Motor neuron (in vitro differentiated cells): Measurements from ENCODE around the gene COL27A1. TPM values are rescaled to one million over a fixed set of nuclear protein-coding genes. Genes with fewer than 3 reads are reported as not detected.

Experiments
- ATAC-seq, 8 experiments: fragments of 200-7000 bp; cut with Tn5 transposase; replicated peaks in 6 of 8; 2 replicates each; pipeline ENCODE4 v1.8.0; 2021; ENCODE audit warnings: mild to moderate bottlenecking in 8 of 8, moderate library complexity in 8 of 8
- H3K27ac ChIP-seq, 2 donors: fragments of 250-450 bp; sonication (Bioruptor Pico); 2 replicates each; pipeline ENCODE4 v1.9.0; 2021; ENCODE audit warnings: antibody characterized with exemption in 2 of 2, mild to moderate bottlenecking in 2 of 2, moderate library complexity in 1 of 2
- H3K4me1 ChIP-seq, 2 donors: fragments of 250-450 bp; sonication (Bioruptor Pico); replicated peaks in 1 of 2; 2 replicates each; pipeline ENCODE4 v1.6.1; 2021; ENCODE audit warnings: antibody characterized with exemption in 2 of 2, mild to moderate bottlenecking in 2 of 2, moderate library complexity in 1 of 2
- H3K4me3 ChIP-seq, 5 donors: fragments of 250-450 bp; sonication (Bioruptor Pico); 2 replicates each; pipeline ENCODE4 v1.9.0; 2021; ENCODE audit warnings: antibody characterized with exemption in 5 of 5, mild to moderate bottlenecking in 5 of 5, moderate library complexity in 4 of 5
- WGBS, 10 experiments: fragments of 450-650 bp; shearing (Covaris generic); methylation state at CpG; one replicate each; pipeline ENCODE4 v1.0.0; 2022; 5-methylcytosine and 5-hydroxymethylcytosine counted together
- in situ Hi-C, 9 experiments: fragments of 400-800 bp; cut with MboI; loops; one replicate each; pipeline ENCODE4 v1.15.0; 2021; ENCODE audit warnings: low sequenced_read_pairs in 9 of 9, low pct_unique_long_range_greater_than_20kb in 2 of 9; ENCODE audit not compliant: unreplicated experiment in 9 of 9
- total RNA-seq, 8 experiments: library from RNA; unstranded; fragments of 300-600 nt; gene quantifications; 2 replicates each; pipeline versions ENCODE4 v1.2.3 to v1.2.4, GENCODE V29; 2022

Gene COL27A1
- total RNA-seq = 10 to 100 TPM in 1 of 8 experiments, 1 to 10 TPM in 6, under 1 TPM in 1; 0.54 to 40.3 (median 4.2) TPM

DNA sequence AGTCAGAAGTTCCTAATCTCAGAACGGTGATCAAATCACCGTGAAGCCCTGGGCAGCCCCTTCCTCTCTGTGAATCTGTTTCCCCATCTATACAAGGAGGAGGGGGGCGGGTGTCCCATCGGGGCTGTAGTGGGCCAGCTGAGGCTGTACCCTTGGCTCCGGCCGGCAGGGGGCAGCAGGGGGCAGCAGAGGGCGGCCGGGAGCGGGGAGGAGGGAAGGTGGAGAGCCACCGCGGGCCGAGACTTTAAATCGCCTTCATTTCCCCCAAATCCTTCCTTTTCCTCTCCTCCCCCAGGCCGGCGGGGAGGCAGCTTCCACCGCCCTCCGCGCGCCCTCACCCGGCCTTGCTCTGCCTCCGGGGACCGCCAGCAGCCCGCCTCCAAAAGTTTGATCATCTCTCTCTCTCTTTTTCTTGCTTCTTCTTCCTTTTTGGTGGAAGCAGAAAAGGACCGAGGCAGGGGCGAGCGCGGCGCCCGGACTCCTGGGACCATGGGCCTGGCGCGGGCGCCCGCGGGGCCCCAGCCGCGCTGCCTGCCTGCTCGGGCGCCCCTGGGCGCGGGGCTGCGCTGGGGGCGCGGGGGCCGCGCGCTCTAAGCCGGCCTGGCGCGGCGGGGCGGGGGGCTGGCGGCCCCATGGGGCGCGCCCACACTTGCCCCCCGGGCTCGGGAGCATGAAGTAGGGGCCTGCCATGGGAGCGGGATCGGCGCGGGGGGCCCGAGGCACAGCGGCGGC is at the start of gene COL27A1:
Gene COL27A1 (plus strand): TSS at position 275 of the 732 bp plus-strand sequence. CDS start 414 bp downstream, at position 689.
- 0% methylated on average over 12 of the region's 63 CpGs; no CpG with 5 or more reads in 9 of the 10 experiments for WGBS, 10 experiments
- in situ Hi-C loops = no loop called here
- Histone ChIP-seq H3K4me1 (peaks cover 11 to 13% of the 10 kb centered on the region in 2 donors), H3K4me3 (peak within 1 kb of the TSS; percentile 32 to 58 (median 44)), H3K27ac (peak within 1 kb of the TSS in 1 of 2 donors; percentile 26)
- peak; percentile 60 to 86 (median 73) for ATAC-seq

DNA sequence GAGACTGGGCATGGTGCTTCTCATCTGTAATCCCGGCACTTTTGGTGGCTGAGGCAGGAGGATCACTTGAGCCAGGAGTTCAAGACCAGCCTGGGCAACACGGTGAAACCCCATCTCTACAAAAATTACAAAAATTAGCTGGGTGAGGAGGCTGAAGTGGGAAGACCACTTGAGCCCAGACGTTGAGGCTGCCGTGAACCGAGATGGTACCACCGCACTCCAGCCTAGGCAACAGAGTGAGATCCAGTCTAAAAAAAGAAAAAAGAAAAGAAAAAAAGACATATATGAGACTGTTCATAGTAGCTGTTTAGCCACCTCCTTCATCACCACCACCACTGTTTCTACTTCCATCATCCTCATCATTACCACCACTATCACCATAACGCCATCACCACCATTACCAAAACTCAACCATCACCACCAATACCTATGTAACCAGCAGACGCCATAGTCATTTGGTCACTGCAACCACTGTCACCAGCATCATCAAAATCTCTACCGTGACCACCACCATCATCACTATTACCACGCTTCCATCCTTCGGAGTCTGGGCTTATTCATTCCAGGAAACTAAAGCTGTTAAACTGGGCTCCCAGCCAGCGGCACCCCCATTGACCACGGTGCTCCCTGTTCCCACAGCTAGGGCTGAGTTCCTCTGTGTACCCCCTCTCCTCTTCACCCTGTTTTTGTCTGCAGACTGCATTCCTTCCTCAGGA is 47.9 kb upstream of the COL27A1 start:
- 38 to 100% (median 81%) methylated on average over 1 to 12 of the region's 13 CpGs; no CpG with 5 or more reads in 1 of the 10 experiments for WGBS, 10 experiments
- in situ Hi-C loops = loop anchor here in 5 of 9 experiments (10.0 to 25.0 kb wide), 2 partner anchors 177 to 180 kb away; no protein-coding TSS in a partner anchor
- Histone ChIP-seq H3K27ac (no peak overlapping the region), H3K4me1 (peaks cover 9 to 14% of the 10 kb centered on the region in 2 donors), H3K4me3 (no peak overlapping the region)
- ATAC-seq = no peak

DNA sequence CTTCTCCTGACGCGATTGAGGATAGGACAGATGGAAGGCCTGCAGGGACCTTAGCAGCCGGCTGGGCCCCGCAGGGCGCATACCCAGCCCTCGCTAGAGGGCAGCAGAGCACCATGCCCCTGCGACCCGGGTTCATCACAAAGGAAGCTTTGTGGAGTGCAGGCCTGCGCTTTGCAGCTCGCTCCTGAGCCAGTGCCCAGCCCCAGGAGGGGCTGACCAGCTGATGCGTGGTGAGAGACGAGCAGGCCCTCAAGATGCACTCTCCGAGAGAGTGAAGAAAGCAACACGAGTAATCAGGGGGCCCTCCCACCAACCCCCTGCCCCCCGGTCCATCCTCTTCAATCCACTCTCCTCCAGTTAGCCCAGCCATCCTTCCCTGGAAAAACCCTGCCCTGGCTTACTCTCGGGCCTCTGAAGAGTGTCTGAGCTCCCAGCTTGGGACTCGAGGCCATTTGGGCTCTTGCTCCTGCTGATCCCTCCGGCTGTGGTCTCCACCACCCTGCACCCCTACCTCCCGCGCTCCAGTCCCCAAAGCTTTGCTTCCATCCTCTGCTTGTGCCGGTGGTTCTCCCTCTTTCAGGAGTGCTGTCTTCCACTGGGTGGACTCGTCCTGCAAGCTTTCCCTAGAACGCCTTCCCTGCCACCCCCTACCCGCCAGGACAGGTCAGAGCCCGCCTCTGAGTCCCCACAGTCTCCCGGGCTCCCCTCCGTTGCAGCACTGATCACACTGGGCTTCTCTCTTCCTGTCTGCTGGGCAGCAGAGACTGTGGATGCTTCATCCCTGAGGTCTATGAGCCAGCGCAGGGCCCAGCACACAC is 47.1 kb upstream of the COL27A1 start:
- Histone ChIP-seq H3K4me1 (peaks cover 9 to 14% of the 10 kb centered on the region in 2 donors), H3K27ac (no peak overlapping the region), H3K4me3 (no peak overlapping the region)
- in situ Hi-C loops = loop anchor here in 5 of 9 experiments (10.0 to 25.0 kb wide), 2 partner anchors 177 to 179 kb away; no protein-coding TSS in a partner anchor
- 73 to 100% (median 89%) methylated on average over 1 to 5 of the region's 28 CpGs; no CpG with 5 or more reads in 6 of the 10 experiments for WGBS, 10 experiments
- peak; percentile 78 to 100 (median 94) for ATAC-seq

DNA sequence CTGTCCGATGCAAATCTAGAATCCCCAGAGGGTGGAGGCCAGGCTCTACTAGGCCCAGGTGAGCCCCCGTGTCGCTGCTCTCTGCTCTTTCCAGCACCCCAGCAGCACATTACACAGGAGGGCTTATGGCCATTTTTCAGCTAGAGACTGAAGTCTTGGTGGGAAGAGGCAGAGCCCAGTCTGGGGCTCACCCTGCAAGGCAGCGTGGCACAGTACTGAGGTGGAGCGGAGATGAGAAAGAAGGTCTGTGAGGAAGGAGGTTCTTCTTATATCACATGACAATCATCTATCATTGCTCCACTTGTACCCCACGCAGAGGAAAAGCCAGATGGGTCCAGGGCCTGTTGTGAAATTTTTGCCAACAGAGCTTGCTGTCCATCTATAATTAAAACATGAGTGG is 46.2 kb upstream of the COL27A1 start:
- peak in 5 of 8 experiments; percentile 26 to 83 (median 71) for ATAC-seq
- Histone ChIP-seq H3K27ac (peak overlapping the region in 1 of 2 donors; percentile 63), H3K4me1 (peaks cover 9 to 14% of the 10 kb centered on the region in 2 donors), H3K4me3 (no peak overlapping the region)
- in situ Hi-C loops = loop anchor here in 5 of 9 experiments (10.0 to 25.0 kb wide), 2 partner anchors 176 to 178 kb away; no protein-coding TSS in a partner anchor
- 55 to 100% (median 78%) methylated on average over 1 to 6 of the region's 6 CpGs; no CpG with 5 or more reads in 2 of the 10 experiments for WGBS, 10 experiments

DNA sequence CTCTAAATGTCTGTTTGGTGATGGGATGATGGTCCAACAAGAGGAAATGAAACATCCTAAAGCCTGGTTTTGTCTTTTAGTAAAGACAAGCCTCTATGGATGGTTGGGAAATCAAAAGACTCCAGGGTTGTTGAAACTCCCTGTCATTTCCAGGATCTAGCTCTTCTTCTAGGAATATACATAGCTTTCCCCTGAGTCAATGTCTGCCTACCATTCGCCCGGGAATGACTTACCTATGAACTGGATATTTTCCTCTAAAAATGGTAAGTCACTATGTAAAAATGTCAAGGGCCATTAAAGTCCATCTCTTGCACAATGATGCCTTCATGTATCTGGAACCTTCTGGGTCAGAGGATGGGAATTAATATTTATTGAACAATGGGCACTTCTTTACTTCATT is 45.2 kb upstream of the COL27A1 start:
- in situ Hi-C loops = loop anchor here in 4 of 9 experiments (25.0 kb wide), 1 partner anchor 177 kb away; no protein-coding TSS in a partner anchor
- no peak for ATAC-seq
- Histone ChIP-seq H3K4me3 (no peak overlapping the region), H3K4me1 (peaks cover 9 to 14% of the 10 kb centered on the region in 2 donors), H3K27ac (no peak overlapping the region)
- 0 to 100% (median 90%) methylated on average over 2 of the region's 2 CpGs; no CpG with 5 or more reads in 3 of the 10 experiments for WGBS, 10 experiments

DNA sequence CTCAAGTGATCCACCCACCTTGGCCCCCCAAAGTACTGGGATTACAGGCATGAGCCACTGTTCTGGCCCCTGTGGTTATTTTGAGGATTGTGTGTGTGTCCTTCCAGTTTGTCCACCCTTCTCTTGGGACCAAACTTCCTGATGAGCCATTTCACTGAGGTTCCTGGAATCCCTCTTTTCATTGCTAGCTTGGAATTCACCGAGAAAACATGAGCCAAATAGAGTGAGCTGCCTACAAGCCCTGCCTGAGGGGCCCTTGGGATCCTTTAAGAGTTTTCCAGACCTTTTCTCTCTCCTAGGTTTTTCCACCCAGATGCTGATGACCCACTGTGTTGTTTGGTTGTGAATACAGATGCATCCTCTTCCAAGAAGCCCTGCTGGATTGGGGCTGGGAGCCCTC is 43.0 kb upstream of the COL27A1 start:
- Histone ChIP-seq H3K27ac (no peak overlapping the region), H3K4me3 (no peak overlapping the region), H3K4me1 (peaks cover 9 to 23% of the 10 kb centered on the region in 2 donors)
- ATAC-seq = no peak
- 20 to 100% (median 100%) methylated on average over 1 of the region's 1 CpG; no CpG with 5 or more reads in 5 of the 10 experiments for WGBS, 10 experiments
- in situ Hi-C loops = loop anchor here in 4 of 9 experiments (25.0 kb wide), 1 partner anchor 175 kb away; no protein-coding TSS in a partner anchor

DNA sequence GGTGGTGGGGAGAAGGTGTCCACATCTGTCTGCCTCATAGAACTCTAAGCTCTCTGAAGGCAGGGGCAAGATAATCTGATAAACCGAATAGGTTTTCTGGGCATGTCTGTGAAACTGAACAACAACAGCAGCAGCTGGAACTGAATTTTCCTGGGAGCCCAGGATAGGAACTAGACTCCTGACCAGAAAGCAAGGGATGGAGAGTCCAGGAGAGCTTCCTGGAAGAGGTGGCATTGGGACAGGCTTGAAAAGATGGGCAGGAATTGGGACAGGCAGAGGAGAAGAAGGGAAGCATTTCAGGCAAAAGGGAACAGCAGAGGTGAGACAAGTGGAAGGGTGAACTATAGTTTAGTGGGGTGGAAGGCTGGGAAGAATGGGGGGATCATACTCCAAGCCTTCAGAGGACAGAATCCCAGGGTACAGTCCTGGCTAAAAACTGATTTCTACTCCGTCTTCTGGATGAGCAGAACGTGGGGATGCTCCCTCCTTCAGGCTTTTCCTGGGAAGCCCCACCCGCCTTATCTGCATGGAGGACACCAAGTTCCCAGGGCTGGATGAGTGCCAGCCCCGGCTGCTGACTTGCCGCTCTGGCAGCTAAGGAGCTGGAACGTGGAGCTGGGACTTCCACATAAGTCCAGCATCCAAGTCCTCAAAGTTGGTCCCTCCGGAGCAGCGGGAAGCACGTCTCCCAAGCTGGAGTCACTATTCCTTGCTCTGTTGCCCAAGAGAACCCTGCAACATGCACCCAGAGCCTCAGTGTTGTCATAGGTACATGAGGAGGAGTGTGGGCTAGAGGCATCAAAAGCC is 42.4 kb upstream of the COL27A1 start:
- no peak overlapping the region for H3K4me3 ChIP-seq
- 33 to 64% (median 55%) methylated on average over 1 to 7 of the region's 10 CpGs; no CpG with 5 or more reads in 4 of the 10 experiments for WGBS, 10 experiments
- H3K27ac ChIP-seq = no peak overlapping the region
- peaks cover 9 to 27% of the 10 kb centered on the region in 2 donors for H3K4me1 ChIP-seq
- in situ Hi-C loops = loop anchor here in 4 of 9 experiments (25.0 kb wide), 1 partner anchor 174 kb away; no protein-coding TSS in a partner anchor
- ATAC-seq = peak in 3 of 8 experiments; percentile 23 to 80 (median 76)

DNA sequence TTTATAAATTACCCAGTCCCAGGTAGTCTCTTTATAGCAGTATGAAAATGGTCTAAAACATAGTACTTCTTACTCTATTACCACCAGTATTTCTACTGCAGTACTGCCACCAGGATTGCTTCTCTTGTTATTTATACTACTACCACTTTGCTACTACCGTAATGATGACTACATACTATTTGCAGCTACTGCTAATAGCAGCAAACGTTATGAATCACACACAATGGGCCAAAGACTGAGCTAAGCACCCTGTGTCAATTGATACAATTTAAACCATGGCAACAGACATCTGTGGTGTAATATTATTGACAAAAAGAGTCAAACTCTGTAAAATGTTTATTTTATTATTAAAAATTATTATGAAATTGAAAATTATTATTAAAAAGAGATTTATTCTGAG is 41.0 kb upstream of the COL27A1 start:
- Histone ChIP-seq H3K4me1 (peaks cover 2 to 30% of the 10 kb centered on the region in 2 donors), H3K27ac (no peak overlapping the region), H3K4me3 (no peak overlapping the region)
- in situ Hi-C loops = loop anchor here in 4 of 9 experiments (25.0 kb wide), 1 partner anchor 173 kb away; no protein-coding TSS in a partner anchor
- peak in 1 of 8 experiments; percentile 20 for ATAC-seq
- WGBS, 10 experiments = 0 to 100% (median 40%) methylated on average over 1 to 2 of the region's 2 CpGs; no CpG with 5 or more reads in 1 of the 10 experiments

DNA sequence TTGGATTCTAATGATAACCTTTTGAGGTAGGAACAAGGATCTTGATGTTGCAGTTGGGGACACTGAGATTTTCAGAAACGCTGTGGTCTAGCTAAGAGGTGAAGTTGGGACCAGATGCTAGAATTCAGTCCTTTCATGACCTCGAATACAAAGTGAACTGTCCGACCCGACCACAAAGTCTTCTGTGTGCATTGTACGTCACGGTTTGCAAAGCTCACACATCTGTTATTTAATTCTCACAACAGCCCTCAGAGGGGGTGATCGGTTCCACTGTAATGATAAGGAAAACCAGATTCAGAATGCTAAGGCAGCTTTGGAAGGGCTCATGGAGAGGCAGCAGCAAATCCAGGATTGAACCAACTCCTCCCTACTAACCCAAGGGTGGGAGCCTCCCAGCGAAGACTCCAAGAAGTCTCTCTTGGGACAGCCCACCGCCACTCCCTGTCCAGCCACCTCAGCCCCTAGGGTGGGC is 39.6 kb upstream of the COL27A1 start:
- no peak overlapping the region for H3K4me3 ChIP-seq
- 0 to 100% (median 89%) methylated on average over 2 to 8 of the region's 9 CpGs; no CpG with 5 or more reads in 3 of the 10 experiments for WGBS, 10 experiments
- in situ Hi-C loops = loop anchor here in 4 of 9 experiments (25.0 kb wide), 1 partner anchor 172 kb away; no protein-coding TSS in a partner anchor
- peaks cover 0 to 36% of the 10 kb centered on the region in 2 donors for H3K4me1 ChIP-seq
- ATAC-seq = no peak
- no peak overlapping the region for H3K27ac ChIP-seq

DNA sequence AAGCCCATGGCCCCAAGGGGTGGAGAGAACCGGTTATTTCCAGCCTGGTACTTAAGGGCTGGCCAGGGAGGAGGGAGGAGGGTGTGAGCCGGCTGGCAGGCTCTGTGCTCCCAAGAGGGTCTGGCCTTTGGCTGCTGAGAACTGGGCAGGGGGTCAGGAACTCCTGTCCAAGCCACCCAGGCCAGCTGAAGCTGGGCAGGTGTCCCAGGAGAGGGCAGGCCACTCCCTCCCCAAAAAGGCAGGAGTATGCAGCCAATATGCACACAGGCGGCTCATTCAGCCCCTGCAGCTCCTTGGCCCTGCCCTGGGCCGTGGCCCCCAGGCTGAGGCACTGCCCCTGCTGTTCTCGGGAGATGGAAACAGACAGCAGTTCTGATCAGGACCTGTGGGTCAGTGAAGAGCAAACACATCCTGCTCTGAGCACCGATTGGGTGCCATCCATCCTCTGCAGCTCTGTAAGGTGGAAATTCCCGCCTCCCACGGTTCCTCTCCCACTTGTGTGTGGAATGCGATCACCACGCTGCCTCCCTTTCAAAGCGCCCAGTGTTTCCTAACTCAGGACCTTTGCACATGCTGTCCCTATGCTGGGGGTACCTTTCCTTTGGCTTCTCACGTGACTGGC is 39.1 kb upstream of the COL27A1 start:
- peak in 4 of 8 experiments; percentile 30 to 78 (median 57) for ATAC-seq
- in situ Hi-C loops = loop anchor here in 4 of 9 experiments (25.0 kb wide), 1 partner anchor 171 kb away; no protein-coding TSS in a partner anchor
- WGBS, 10 experiments = 46 to 87% (median 80%) methylated on average over 1 to 8 of the region's 12 CpGs; no CpG with 5 or more reads in 2 of the 10 experiments
- Histone ChIP-seq H3K4me3 (no peak overlapping the region), H3K4me1 (peaks cover 3 to 42% of the 10 kb centered on the region in 2 donors), H3K27ac (no peak overlapping the region)

DNA sequence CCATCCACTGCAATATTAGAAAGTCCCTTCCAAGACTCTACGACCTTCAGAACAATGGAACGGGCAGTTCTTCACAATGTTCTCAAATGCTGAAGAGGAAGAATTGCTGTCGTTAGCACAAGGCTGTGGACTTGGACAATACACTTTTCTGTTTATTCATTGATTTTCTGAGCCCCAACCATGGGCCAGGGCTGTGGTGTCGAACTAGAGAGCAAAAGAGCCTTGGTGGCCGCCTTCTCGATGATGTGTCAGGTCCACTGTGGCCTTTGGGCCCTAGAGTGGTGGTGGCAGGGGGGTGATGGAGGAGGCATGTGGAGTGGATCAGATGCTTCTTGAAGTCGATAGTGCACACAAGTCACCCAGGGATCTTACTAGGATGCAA is 37.7 kb upstream of the COL27A1 start:
- Histone ChIP-seq H3K27ac (no peak overlapping the region), H3K4me3 (no peak overlapping the region), H3K4me1 (peaks cover 13 to 52% of the 10 kb centered on the region in 2 donors)
- 57 to 100% (median 80%) methylated on average over 1 to 7 of the region's 7 CpGs; no CpG with 5 or more reads in 1 of the 10 experiments for WGBS, 10 experiments
- in situ Hi-C loops = loop anchor here in 4 of 9 experiments (25.0 kb wide), 1 partner anchor 170 kb away; no protein-coding TSS in a partner anchor
- ATAC-seq = no peak
